AG04449 (cell line): ENCODE results near the gene CCM2L.

ENCODE experiments used
- CTCF ChIA-PET: fragments of 350-600 bp; formaldehyde crosslinking; extraction: SDS; loops from one replicate; lab custom pipeline; 2021; ENCODE audit warnings: antibody characterized with exemption; lab: Yijun Ruan, JAX
- POLR2A ChIA-PET: fragments of 400-600, 350-600 bp; formaldehyde crosslinking; extraction: SDS; loops from one replicate; lab custom pipeline; 2020; ENCODE audit warnings: antibody characterized with exemption, inconsistent platforms; lab: Yijun Ruan, JAX
- DNase-seq: peaks from one replicate; pipeline ENCODE4 v3.0.0-alpha.2; 2010; ENCODE audit warnings: low read depth, low spot score
- H3K4me3 ChIP-seq: 2 replicates; pipeline ENCODE4 v1.5.1; 2011; ENCODE audit warnings: low read depth, mild to moderate bottlenecking, control low read depth, low read length
- TF ChIP-seq, protein P1 (sequence below): IDR thresholded peaks from one replicate; pipeline ENCODE4 v1.5.1; 2011; ENCODE audit warnings: mild to moderate bottlenecking, moderate library complexity, low read length, control low read depth, inconsistent platforms; ENCODE audit not compliant: insufficient read depth; ENCODE audit errors: missing control alignments

Gene CCM2L

DNA sequence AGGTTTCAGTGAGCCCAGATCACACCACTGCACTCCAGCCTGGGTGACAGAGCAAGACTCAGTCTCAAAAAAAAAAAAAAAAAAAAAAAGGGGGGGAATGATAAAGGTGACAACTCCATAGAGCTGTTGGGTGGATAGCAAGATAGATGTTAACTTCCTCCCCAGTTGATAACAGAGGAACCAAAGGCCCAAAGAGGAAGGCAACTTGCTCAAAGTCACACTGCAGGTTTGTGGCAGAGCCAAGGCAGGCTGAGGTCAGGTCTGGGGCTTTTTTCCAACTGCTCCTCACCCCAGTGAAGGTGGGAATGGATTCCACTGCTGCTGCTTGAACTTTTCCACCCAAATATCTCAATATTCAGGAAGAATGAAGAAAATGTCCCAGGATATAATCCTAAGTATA is 68.6 kb downstream of the CCM2L start:
- no peak for DNase-seq
- TF ChIP-seq, protein P1, sequence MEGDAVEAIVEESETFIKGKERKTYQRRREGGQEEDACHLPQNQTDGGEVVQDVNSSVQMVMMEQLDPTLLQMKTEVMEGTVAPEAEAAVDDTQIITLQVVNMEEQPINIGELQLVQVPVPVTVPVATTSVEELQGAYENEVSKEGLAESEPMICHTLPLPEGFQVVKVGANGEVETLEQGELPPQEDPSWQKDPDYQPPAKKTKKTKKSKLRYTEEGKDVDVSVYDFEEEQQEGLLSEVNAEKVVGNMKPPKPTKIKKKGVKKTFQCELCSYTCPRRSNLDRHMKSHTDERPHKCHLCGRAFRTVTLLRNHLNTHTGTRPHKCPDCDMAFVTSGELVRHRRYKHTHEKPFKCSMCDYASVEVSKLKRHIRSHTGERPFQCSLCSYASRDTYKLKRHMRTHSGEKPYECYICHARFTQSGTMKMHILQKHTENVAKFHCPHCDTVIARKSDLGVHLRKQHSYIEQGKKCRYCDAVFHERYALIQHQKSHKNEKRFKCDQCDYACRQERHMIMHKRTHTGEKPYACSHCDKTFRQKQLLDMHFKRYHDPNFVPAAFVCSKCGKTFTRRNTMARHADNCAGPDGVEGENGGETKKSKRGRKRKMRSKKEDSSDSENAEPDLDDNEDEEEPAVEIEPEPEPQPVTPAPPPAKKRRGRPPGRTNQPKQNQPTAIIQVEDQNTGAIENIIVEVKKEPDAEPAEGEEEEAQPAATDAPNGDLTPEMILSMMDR = no peak
- no peak overlapping the region for H3K4me3 ChIP-seq
- POLR2A ChIA-PET = no interaction called here
- CTCF ChIA-PET = interaction anchor here (16.4 kb wide), 1 partner anchor 13 kb away, joined by 105 read pairs; no protein-coding TSS in a partner anchor

DNA sequence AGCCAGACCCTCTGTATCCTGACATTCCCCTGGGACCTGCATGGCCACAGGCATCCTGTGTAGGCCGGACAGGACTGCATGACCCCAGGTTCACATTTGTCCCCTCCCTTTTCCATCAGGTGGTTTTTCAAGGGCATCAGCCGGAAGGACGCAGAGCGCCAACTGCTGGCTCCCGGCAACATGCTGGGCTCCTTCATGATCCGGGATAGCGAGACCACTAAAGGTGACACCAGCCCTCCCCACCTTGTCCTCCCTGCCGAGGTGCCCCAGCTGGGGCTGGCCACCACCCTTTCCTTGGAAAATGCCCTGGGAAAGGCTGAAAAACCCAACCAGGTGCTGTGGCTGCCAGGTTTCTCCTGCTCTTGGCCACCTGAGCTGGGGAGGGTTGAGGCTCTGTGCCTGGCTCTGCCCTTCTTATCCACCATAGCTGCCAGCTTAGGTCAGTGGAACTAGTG is 69.4 kb downstream of the CCM2L start:
- DNase-seq = no peak
- ChIA-PET CTCF (interaction anchor here (16.4 kb wide), 1 partner anchor 12 kb away, joined by 105 read pairs; no protein-coding TSS in a partner anchor), POLR2A (no interaction called here)
- TF ChIP-seq, protein P1 = no peak
- H3K4me3 ChIP-seq = no peak overlapping the region

DNA sequence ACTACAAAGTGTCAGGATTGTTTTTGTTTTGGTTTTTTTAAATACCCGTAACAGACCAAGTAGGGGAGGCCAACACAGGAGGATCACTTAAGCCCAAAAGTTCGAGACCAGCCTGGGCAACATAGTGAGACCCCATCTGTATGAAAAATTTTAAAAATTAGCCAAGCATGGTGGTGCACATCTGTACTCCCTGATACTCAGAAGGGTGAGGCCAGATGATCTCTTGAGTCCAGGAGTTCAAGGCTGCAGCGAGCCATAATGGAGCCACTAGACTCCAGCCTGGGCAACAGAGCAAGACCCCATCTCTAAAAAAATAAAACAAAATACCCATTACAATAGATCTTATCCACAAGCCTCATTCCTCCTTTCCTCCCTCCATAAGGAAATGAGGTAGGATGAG is 70.5 kb downstream of the CCM2L start:
- no peak overlapping the region for H3K4me3 ChIP-seq
- ChIA-PET POLR2A (no interaction called here), CTCF (interaction anchor here (1.1 to 16.4 kb wide), 5 partner anchors 11 to 258 kb away, joined by 4 to 105 read pairs (median 15); no protein-coding TSS in a partner anchor)
- TF ChIP-seq, protein P1 = no peak
- no peak for DNase-seq
